ENCODE results near the gene PXDN. TPM values are rescaled to one million over a fixed set of nuclear protein-coding genes. Genes with fewer than 3 reads are reported as not detected.
A peak's percentile ranks its signal among the peaks of the same experiment; 100 is the strongest.
"Not testable (repeated sequence)": the region's sequence is repeated elsewhere in the genome, so short reads cannot be mapped to it uniquely, and the experiment has no call there.

Gene PXDN
- total RNA-seq, 1 donor from 2014 or later = 292 TPM

GRCh38 chr2:1626271-1626681, 118.0 kb downstream of the PXDN start:
- H3K27ac Mint-ChIP-seq = no peak overlapping the region
- peaks cover 5% of the 10 kb centered on the region for H3K9me3 Mint-ChIP-seq
- DNase-seq (ENCODE audit: low spot score in 2 of 2, unreplicated experiment in 2 of 2) = no peak
- H3K36me3 Mint-ChIP-seq = peaks cover 25% of the 10 kb centered on the region
- H3K27me3 Mint-ChIP-seq (ENCODE audit: low read depth) = no peaks in the 10 kb centered on the region
- H3K4me3 Mint-ChIP-seq = no peak overlapping the region
- no peak for TF ChIP-seq CTCF (IDR thresholded peaks at IDR 0.05; ENCODE audit: unreplicated experiment)
- H3K4me1 Mint-ChIP-seq = peaks cover 12% of the 10 kb centered on the region

- H3K27me3 Mint-ChIP-seq (ENCODE audit: low read depth) = no peaks in the 10 kb centered on the region
- H3K36me3 Mint-ChIP-seq = peaks cover 18% of the 10 kb centered on the region
- H3K9me3 Mint-ChIP-seq = peaks cover 8% of the 10 kb centered on the region
- no peak for DNase-seq (ENCODE audit: low spot score in 2 of 2, unreplicated experiment in 2 of 2)
- TF ChIP-seq CTCF (IDR thresholded peaks at IDR 0.05; ENCODE audit: unreplicated experiment) = no peak
- peak overlapping the region; percentile 23 for H3K4me3 Mint-ChIP-seq
- peaks cover 12% of the 10 kb centered on the region for H3K4me1 Mint-ChIP-seq
- H3K27ac Mint-ChIP-seq = no peak overlapping the region
Measured at GRCh38 chr2:1625281-1626001, 118.9 kb downstream of the PXDN start.

DNA sequence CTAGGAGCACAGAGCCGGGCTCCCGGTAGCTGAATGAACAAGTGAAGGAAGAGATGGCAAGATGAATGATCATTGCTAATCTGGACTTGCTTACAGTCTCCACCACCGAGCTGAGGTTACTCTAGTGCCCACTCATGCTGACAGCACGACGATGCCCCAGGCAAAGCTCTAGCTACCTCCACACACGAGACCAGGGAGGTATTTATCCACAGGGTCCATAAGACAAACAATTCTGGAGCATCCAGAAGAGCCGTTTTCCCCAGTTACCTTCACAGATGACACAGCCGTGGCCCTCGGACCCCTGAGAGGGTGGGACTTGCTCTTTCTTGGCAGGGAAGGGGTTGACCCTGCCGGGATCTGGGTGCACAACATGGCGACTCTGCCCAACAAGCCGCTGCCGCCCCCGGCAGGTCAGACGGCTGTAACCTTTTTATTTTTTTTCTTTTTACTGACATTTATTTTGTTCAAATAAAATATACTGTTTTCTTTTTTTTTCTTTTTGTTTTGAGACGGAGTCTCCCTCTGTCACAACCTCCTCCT, 120.3 kb downstream of the PXDN start:
- H3K27ac Mint-ChIP-seq = no peak overlapping the region
- peaks cover 4% of the 10 kb centered on the region for H3K36me3 Mint-ChIP-seq
- no peak overlapping the region for H3K4me3 Mint-ChIP-seq

DNA sequence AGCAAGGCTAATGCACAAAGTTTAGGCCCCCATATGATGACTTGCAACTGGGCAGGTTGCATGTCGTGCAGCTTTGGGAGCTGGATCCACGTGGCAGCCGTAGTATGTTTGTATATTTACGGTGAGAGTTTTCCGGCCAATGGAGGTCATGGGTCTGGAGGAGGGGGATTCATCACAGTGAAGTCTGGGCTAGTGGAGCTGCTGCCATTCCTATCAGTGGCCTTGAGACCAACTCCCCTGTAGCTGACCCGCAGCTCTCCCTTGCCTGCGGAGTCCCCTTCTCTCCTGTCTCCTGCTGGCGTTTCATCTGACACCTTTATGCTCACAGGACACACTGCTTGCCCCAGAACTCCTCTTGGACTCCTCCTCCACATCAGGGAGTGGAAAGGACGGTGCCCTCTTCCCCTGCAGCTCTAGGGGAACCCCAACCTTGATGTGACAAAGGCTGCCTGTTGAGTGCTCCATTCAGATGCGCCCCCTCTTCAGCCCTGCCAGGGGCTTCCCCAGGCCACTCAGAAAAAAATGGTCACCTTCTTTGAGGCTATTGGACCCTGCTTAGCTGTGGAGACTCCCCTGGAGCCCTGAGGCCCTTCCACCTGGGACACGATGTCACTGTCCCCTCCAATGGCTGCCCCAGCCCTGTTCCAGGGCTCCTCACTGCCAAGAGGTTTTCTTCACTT, 121.7 kb downstream of the PXDN start:
- TF ChIP-seq CTCF (IDR thresholded peaks at IDR 0.05; ENCODE audit: unreplicated experiment) = no peak
- H3K36me3 Mint-ChIP-seq = no peaks in the 10 kb centered on the region
- H3K4me1 Mint-ChIP-seq = peaks cover 12% of the 10 kb centered on the region
- no peak for DNase-seq (ENCODE audit: low spot score in 2 of 2, unreplicated experiment in 2 of 2)
- H3K9me3 Mint-ChIP-seq = peaks cover 3% of the 10 kb centered on the region
- no peak overlapping the region for H3K4me3 Mint-ChIP-seq
- H3K27ac Mint-ChIP-seq = no peak overlapping the region
- H3K27me3 Mint-ChIP-seq (ENCODE audit: low read depth) = no peaks in the 10 kb centered on the region

More for the DNA sequence above, 120.3 kb downstream of the PXDN start:
- Mint-ChIP-seq H3K9me3 (peaks cover 7% of the 10 kb centered on the region), H3K27me3 (ENCODE audit: low read depth) (no peaks in the 10 kb centered on the region), H3K4me1 (peaks cover 12% of the 10 kb centered on the region)
- DNase-seq (ENCODE audit: low spot score in 2 of 2, unreplicated experiment in 2 of 2) = no peak
- TF ChIP-seq CTCF (IDR thresholded peaks at IDR 0.05; ENCODE audit: unreplicated experiment) = no peak

DNA sequence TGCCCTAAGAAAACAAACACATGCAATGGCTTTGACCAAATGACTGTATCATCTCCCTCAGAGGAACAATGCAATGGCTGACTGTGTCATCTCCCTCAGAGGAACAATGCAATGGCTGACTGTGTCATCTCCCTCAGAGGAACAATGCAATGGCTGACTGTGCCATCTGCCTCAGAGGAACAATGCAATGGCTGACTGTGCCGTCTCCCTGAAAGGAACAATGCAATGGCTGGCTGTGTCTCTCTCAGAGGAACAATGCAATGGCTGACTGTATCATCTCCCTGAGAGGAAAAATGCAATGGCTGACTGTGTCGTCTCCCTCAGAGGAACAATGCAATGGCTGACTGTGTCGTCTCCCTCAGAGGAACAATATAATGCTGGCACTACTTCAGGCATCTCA, 122.3 kb downstream of the PXDN start:
- not testable (repeated sequence) for H3K4me3 Mint-ChIP-seq

GRCh38 chr2:1621501-1621900, 122.8 kb downstream of the PXDN start:
- no peak for DNase-seq (ENCODE audit: low spot score in 2 of 2, unreplicated experiment in 2 of 2)
- peaks cover 12% of the 10 kb centered on the region for H3K4me1 Mint-ChIP-seq
- peaks cover 3% of the 10 kb centered on the region for H3K9me3 Mint-ChIP-seq
- no peak for TF ChIP-seq CTCF (IDR thresholded peaks at IDR 0.05; ENCODE audit: unreplicated experiment)
- no peak overlapping the region for H3K27ac Mint-ChIP-seq
- no peaks in the 10 kb centered on the region for H3K27me3 Mint-ChIP-seq (ENCODE audit: low read depth)
- H3K36me3 Mint-ChIP-seq = no peaks in the 10 kb centered on the region
- no peak overlapping the region for H3K4me3 Mint-ChIP-seq

More for the DNA sequence above, 122.3 kb downstream of the PXDN start:
- not testable (repeated sequence) for H3K27me3 Mint-ChIP-seq (ENCODE audit: low read depth); DNase-seq (ENCODE audit: low spot score in 2 of 2, unreplicated experiment in 2 of 2); H3K9me3 Mint-ChIP-seq; H3K27ac Mint-ChIP-seq; H3K36me3 Mint-ChIP-seq
- peaks cover 12% of the 10 kb centered on the region for H3K4me1 Mint-ChIP-seq
